GM19452 (cell line): ENCODE measurements around the gene CYBA.
"Not testable (repeated sequence)": the region's sequence is repeated elsewhere in the genome, so short reads cannot be mapped to it uniquely, and the experiment has no call there.

ENCODE experiments used
- ATAC-seq: cut with Tn5 transposase; IDR thresholded peaks from one replicate; pipeline ENCODE4 v1.9.1; 2021; ENCODE audit not compliant: unreplicated experiment

Gene CYBA

GRCh38 chr16:88686439-88687253 lies 35.8 kb upstream of the CYBA start, which contains the start of gene SNAI3:
Gene SNAI3, minus strand, starts transcription at chr16:88686507. Its CDS starts 101 bp downstream, at chr16:88686406.
- peak; percentile 70 for ATAC-seq

- no peak for ATAC-seq
Measured at GRCh38 chr16:88686062-88686438, 35.2 kb upstream of the CYBA start.

GRCh38 chr16:88685156-88686061 lies 34.6 kb upstream of the CYBA start:
- no peak for ATAC-seq

- ATAC-seq = no peak
Measured at GRCh38 chr16:88684569-88685155, 33.8 kb upstream of the CYBA start.

GRCh38 chr16:88681709-88682451 lies 31.0 kb upstream of the CYBA start:
- ATAC-seq = no peak

- ATAC-seq = no peak
Measured at GRCh38 chr16:88681084-88681680, 30.3 kb upstream of the CYBA start.

GRCh38 chr16:88680554-88681083 lies 29.8 kb upstream of the CYBA start:
- no peak for ATAC-seq

GRCh38 chr16:88678224-88678979 lies 27.5 kb upstream of the CYBA start:
- no peak for ATAC-seq

- no peak for ATAC-seq
Measured at GRCh38 chr16:88677721-88678120, 26.9 kb upstream of the CYBA start.

- no peak for ATAC-seq
Measured at GRCh38 chr16:88676502-88677242, 25.8 kb upstream of the CYBA start.

GRCh38 chr16:88673716-88674379 lies 23.0 kb upstream of the CYBA start:
- no peak for ATAC-seq

GRCh38 chr16:88672776-88673175 lies 21.9 kb upstream of the CYBA start:
- ATAC-seq = no peak

GRCh38 chr16:88671806-88672205 lies 21.0 kb upstream of the CYBA start:
- ATAC-seq = no peak

- ATAC-seq = no peak
Measured at GRCh38 chr16:88669980-88670379, 19.1 kb upstream of the CYBA start.

- not testable (repeated sequence) for ATAC-seq
Measured at GRCh38 chr16:88669493-88669892, 18.6 kb upstream of the CYBA start.

GRCh38 chr16:88667461-88667860 lies 16.6 kb upstream of the CYBA start:
- ATAC-seq = no peak

- ATAC-seq = no peak
Measured at GRCh38 chr16:88665570-88665969, 14.7 kb upstream of the CYBA start.

GRCh38 chr16:88665148-88665547 lies 14.3 kb upstream of the CYBA start:
- no peak for ATAC-seq
